ENCODE results near the gene MDM4.
A peak's percentile ranks its signal among the peaks of the same experiment; 100 is the strongest.
"Not testable (repeated sequence)": the region's sequence is repeated elsewhere in the genome, so short reads cannot be mapped to it uniquely, and the experiment has no call there.

The MDM4 gene

DNA sequence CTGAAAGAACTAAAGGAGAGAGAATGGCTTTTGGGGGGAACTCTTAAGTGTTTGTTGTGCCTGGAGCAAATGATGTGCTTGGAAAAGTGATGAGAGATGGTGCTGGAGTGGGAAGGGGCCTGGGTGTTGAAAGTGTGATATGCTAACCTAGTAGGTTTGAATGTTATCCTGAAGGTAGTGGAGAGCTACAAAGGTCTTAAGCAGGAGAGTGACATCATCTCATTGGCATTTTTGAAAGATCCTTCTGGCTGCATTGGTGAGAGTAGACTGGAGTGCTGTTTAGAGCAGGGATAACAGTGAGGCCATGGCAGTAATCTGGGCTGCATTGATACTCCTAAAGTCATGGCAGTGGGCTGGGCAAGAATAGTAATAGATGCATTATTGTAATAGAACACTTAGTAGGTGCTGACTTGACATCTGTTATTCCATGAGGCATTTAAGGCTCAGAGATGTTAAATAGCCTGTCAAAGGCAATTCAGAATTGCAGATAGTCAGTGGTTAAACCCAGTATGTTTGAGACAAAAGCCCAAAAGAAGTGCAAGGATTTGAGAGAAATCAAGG, 44.5 kb downstream of the MDM4 start:
- in situ Hi-C loops (cut with HindIII; ENCODE audit: low pct_unique_long_range_greater_than_20kb, low sequenced_read_pairs): no loop called here
- DNase-seq (ENCODE audit: low read depth in 1 of 2, low spot score in 1 of 2): peak in 1 of 2 experiments; percentile 73
- peak; percentile 58; the same call in 1 of the 2 replicates for TF ChIP-seq JUND (IDR thresholded peaks at IDR 0.05; ENCODE audit: low read depth)

DNA sequence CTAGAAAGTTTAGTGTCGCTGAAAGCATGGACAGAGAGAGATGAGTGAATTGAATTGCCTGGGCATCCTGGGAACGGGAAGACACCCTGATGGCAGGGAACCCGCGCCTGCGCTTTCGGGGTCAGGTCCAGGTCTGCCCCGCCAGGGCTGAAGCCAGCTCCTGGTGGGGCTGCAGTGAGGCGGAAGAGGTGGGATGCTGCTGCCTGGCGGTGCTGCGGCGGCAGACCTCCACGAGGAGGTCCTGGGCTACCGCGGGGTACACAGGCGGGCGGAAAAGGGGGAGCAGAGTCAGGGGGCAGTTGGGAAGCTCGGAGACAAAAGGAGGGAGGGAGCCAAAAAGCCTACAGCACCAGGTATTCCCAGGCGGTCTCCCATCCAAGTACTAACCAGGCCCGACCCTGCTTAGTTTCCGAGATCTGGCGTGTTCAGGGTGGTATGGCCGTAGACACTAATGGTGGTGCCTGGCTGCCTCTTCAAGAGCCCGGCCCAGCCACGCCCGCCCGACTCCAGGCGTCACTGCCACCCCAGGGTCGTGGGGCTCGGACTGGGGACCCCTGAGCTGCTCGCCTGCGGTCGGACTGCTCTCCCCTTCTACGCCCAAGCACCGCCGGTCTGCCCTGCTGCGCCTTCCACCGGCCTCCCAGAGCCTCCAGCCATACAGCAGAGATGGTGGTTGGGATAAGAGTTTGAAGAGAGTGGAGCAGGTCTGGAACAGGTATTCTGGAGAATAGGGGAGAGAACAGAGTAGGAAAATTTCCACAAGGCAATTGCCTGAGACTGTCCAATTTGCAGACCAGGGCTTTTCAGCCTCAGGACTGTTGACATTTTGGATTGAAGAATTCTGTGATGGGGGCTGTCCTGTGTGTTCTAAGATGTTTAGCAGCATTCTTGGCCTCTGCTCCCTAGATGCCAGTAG, 46.1 kb downstream of the MDM4 start:
- no peak for TF ChIP-seq JUND (IDR thresholded peaks at IDR 0.05; ENCODE audit: low read depth)
- peak in 1 of 2 experiments; percentile 88 for DNase-seq (ENCODE audit: low read depth in 1 of 2, low spot score in 1 of 2)
- in situ Hi-C loops (cut with HindIII; ENCODE audit: low pct_unique_long_range_greater_than_20kb, low sequenced_read_pairs): no loop called here

DNA sequence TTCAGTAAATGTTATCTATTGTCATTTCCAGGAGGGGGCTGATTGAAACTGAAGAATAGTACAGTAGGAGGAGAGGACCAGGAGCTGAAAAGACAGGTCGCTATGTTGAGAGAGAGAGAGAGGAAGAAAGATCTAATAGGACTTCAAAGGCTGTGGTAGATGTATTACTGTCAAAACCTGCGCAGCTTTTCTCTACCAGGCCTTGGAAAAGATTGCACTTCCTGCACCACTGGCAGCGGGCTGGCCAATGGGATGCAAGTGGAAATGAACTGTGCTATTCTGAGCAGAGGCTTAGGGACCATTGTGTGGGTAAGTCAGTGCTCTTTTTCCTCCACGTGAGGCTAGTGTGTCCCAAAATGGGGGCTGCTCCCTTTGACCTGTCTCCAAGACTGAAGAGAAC, 47.1 kb downstream of the MDM4 start:
- no peak for DNase-seq (ENCODE audit: low read depth in 1 of 2, low spot score in 1 of 2)
- no peak for TF ChIP-seq JUND (IDR thresholded peaks at IDR 0.05; ENCODE audit: low read depth)
- in situ Hi-C loops (cut with HindIII; ENCODE audit: low pct_unique_long_range_greater_than_20kb, low sequenced_read_pairs): no loop called here

DNA sequence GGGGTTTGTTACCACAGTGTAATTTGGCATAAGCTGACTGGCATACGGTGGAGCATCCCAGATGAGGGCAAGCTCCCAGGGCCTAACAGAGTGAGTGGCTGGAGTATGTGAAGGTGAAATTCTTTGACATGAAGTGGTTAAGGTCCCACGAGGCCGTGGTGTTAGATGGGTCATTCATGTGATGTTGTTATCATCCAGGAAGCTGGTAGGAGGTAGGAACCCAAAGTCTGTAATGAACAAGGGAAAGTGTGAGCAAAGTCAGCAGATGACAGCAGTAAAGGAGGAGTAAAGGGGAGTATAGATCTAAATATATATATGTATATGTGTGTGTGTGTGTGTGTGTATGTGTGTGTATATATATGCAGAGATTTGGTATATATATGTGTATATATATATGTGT, 47.6 kb downstream of the MDM4 start:
- in situ Hi-C loops (cut with HindIII; ENCODE audit: low pct_unique_long_range_greater_than_20kb, low sequenced_read_pairs): no loop called here
- DNase-seq (ENCODE audit: low read depth in 1 of 2, low spot score in 1 of 2): no peak
- no peak for TF ChIP-seq JUND (IDR thresholded peaks at IDR 0.05; ENCODE audit: low read depth)

DNA sequence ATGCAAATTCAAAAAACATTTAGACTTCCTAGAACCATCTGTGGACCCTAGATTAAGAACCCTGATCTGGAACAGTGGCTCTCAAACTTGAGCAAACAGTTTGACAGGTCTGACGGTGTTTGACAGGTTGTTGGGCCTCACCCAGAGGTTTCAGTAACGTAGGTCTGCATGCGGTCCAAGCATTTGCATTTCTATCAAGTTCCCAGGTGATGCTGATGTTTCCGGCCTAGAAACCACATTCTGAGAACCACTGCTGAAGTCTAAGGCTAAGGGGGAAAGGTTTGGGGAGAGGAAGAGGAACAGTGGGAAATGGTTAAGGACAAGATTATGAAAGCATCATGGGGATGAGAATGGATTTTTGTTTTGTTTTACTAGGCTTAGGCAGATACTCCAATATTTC, 48.6 kb downstream of the MDM4 start:
- peak in 1 of 2 experiments; percentile 65 for DNase-seq (ENCODE audit: low read depth in 1 of 2, low spot score in 1 of 2)
- in situ Hi-C loops (cut with HindIII; ENCODE audit: low pct_unique_long_range_greater_than_20kb, low sequenced_read_pairs): no loop called here
- no peak for TF ChIP-seq JUND (IDR thresholded peaks at IDR 0.05; ENCODE audit: low read depth)

DNA sequence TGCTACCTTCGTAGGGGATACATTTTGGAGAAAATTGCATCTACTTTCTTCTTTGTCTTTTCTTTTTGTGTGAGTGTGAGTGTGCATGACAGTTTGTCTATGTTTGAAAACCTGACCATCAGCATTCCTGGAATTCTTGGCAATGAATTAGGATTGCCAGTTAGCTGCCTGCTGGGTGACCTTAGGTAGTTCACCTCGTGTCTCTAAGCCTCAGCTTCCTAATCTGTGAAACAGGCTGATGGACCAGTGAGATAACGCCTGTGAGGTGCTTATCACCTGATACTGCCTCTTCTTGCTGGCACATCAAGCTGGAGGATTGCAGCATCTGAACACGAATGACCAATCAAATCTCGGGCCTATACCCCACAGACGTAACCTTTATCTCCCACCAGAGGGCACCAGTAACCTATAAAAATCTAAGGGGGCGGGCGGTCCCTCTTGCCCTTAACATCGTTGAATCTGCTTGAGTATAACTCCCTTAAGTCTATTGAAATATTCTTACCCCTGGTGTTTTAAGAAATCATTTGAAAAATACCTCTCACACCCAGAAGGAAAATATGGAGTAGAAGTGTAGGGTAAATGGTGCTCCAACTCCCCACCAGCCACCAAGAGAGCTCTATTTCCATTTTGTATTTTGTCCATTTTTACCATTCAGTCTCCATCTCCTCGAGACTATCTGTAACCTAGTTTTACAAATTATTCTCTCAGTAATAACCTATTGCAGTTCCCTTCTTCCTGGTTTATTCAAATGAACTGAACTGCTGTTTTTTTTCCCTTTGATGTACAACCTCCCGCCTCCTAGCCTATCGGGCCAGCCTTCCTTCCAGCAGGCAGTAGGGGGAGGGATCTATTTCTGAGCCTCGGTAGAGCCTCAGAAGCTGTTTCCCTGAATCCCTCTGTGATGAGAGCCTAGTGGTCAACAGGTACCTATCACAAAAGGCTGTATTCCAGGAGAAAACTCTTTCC, 49.7 kb downstream of the MDM4 start:
- peak; percentile 61 to 97 for DNase-seq (ENCODE audit: low read depth in 1 of 2, low spot score in 1 of 2)
- TF ChIP-seq JUND (IDR thresholded peaks at IDR 0.05; ENCODE audit: low read depth): peak; percentile 65; the same call in 1 of the 2 replicates
- in situ Hi-C loops (cut with HindIII; ENCODE audit: low pct_unique_long_range_greater_than_20kb, low sequenced_read_pairs): no loop called here

DNA sequence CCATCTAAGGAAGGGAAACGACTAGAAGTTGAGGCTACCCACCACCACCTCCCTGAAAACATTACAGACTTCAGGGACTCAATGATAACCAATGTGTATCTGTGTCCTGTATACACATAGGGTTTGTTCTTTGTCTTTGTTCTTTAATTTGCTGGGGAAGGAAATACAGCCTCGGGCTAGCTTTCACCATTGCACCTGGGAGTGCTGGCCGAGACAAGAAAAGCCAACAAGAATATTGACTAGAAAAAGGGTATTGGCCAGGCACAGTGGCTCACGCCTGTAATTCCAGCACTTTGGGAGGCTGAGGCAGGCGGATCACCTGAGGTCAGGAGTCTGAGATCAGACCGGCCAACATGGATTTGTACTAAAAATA, 50.4 kb downstream of the MDM4 start:
- in situ Hi-C loops (cut with HindIII; ENCODE audit: low pct_unique_long_range_greater_than_20kb, low sequenced_read_pairs): no loop called here
- peak in 1 of 2 experiments; percentile 53 for DNase-seq (ENCODE audit: low read depth in 1 of 2, low spot score in 1 of 2)
- TF ChIP-seq JUND (IDR thresholded peaks at IDR 0.05; ENCODE audit: low read depth): no peak

DNA sequence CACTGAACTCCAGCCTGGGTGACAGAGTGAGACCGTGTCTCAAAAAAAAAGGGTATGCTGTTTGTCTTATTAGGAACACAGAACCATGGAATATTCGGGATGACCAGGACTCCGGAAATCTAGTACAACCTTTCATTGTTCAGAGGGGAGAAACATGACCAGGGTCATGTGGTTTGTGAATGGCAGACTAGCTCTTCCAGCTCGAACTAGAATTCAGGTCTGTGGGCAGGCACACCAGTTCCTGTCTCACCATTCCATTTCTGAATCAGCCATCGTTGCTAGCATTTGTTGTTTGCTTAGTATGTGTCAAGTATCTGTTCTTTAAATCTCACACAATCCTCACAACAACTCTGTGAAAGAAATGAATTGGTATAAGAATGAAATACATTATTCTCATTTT, 50.9 kb downstream of the MDM4 start:
- no peak for DNase-seq (ENCODE audit: low read depth in 1 of 2, low spot score in 1 of 2)
- in situ Hi-C loops (cut with HindIII; ENCODE audit: low pct_unique_long_range_greater_than_20kb, low sequenced_read_pairs): no loop called here
- no peak for TF ChIP-seq JUND (IDR thresholded peaks at IDR 0.05; ENCODE audit: low read depth)

DNA sequence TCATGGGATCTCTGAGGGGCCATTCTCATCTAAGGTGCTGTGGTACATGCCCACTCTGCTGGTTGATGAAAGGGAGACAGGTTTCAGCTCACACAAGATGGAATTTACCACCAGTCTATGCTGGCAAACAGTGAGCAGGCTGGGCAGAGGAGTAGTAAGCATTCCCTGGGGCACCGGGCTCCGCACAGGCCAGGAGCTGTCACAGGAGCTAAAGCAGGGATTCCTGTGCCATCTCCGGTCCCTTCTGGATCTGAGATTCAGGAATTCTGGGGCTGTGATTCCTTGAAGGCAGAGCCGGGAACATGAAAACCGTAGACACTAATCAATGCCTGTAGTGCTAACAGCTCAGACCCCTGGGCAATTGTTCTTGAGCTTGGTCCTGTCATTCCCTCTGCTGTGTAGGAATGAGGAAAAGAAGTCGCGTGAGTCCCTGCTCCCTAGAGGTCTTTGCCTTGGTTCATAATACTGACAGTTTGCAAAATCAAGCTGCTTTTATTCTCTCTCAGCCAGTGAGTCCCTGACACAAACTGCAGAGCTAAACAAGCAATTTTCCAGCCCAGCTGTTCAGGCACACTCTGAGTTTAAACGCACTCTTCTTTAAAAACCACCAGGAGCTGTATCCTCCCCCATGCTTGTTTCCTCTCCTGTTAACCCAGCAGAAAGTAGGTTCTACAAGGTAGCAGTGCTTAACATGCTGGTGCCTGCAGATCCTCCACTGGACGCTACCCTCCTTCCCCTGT, 52.5 kb downstream of the MDM4 start:
- no peak for DNase-seq (ENCODE audit: low read depth in 1 of 2, low spot score in 1 of 2)
- in situ Hi-C loops (cut with HindIII; ENCODE audit: low pct_unique_long_range_greater_than_20kb, low sequenced_read_pairs): no loop called here
- no peak for TF ChIP-seq JUND (IDR thresholded peaks at IDR 0.05; ENCODE audit: low read depth)

DNA sequence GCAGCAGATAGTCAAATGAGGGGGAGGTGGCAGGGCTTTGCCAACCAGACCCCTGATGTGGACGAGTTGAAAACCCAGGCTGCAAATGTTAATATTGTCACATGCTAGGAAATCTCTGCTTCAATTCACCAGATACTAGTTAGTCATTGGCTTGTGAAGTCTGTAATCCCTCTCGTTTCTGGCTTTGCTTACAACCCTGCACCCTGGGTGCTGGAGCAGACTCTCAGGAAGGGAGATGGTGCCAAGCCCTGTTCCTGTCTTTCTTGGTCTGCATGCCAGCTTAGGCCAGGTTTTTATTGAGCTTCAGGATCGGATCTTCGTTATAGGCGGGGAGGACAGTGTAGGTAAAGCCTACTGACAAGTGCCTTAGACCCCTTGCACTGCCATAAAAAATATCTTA, 53.3 kb downstream of the MDM4 start:
- no peak for TF ChIP-seq JUND (IDR thresholded peaks at IDR 0.05; ENCODE audit: low read depth)
- no peak for DNase-seq (ENCODE audit: low read depth in 1 of 2, low spot score in 1 of 2)
- in situ Hi-C loops (cut with HindIII; ENCODE audit: low pct_unique_long_range_greater_than_20kb, low sequenced_read_pairs): no loop called here

DNA sequence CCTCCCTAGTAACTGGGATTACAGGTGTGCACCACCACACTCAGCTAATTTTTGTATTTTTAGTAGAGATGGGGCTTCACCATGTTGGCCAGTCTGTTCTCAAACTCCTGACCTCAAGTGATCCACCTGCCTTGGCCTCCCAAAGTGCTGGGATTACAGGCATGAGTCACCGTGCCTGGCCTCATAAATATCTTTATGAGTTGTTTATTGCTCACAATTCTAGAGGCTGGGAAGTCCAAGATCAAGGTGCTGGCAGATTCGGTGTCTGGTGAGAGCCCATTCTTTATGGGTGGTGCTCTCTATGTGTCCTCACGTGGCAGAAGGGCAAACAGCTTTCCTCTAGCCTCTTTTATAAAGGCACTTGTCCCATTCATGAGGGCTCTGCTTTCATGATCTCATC, 53.8 kb downstream of the MDM4 start:
- in situ Hi-C loops (cut with HindIII; ENCODE audit: low pct_unique_long_range_greater_than_20kb, low sequenced_read_pairs); DNase-seq (ENCODE audit: low read depth in 1 of 2, low spot score in 1 of 2): not testable (repeated sequence)

DNA sequence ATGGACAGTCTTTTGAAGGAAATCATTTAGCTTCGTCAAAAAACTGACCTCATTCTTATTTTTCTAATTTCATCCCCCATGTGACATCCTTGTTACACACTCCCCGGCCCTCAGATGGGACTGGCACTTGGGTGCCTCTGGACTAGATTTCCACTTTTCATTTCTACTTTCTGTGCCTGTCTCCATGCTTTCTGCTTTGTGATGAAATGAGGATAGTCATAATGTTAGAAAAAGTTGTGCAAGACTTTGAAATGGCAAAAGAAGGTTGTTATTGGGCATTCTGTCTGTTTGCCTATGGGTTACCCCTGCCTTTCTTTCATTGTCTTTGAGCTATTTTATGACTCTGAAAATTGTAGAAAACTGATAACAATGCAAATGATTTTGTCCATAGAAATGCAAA, 54.9 kb downstream of the MDM4 start:
- in situ Hi-C loops (cut with HindIII; ENCODE audit: low pct_unique_long_range_greater_than_20kb, low sequenced_read_pairs): no loop called here
- no peak for DNase-seq (ENCODE audit: low read depth in 1 of 2, low spot score in 1 of 2)
- TF ChIP-seq JUND (IDR thresholded peaks at IDR 0.05; ENCODE audit: low read depth): no peak

Data from T47D (cell line).